A673 (cell line): ENCODE measurements around the gene RPTOR. TPM values are rescaled to one million over a fixed set of nuclear protein-coding genes. Genes with fewer than 3 reads are reported as not detected.

Experiments
- BruUV-seq: library from RNA; stranded (reverse); fragments of 400-500 nt; replicated peaks from 2 replicates; lab custom pipeline; 2021; lab: Mats Ljungman, UMichigan
- CTCF ChIA-PET: fragments of 300-600 bp; sonication (Branson Sonifier 250); formaldehyde crosslinking; loops from one replicate; lab custom pipeline; 2022; ENCODE audit warnings: antibody characterized with exemption; lab: Charles Lee
- POLR2A ChIA-PET: fragments of 300-600 bp; sonication (Branson Sonifier 250); formaldehyde crosslinking; loops from one replicate; lab custom pipeline; 2022; ENCODE audit warnings: antibody characterized with exemption; ENCODE audit not compliant: low non-redundant PET; lab: Charles Lee
- DNase-seq: peaks from one replicate; pipeline ENCODE4 v3.0.0-alpha.2; 2015; ENCODE audit warnings: low spot score
- H3K27ac ChIP-seq: fragments of 200-600 bp; sonication (generic); 2 replicates; pipeline ENCODE4 v1.5.1; 2016; ENCODE audit warnings: mixed run types, low read depth, mild to moderate bottlenecking, mixed read lengths, antibody characterized with exemption, low read length; ENCODE audit not compliant: poor library complexity, severe bottlenecking
- H3K27me3 ChIP-seq: fragments of 200-600 bp; sonication (generic); replicated peaks from 2 replicates; pipeline ENCODE4 v1.6.1; 2017; ENCODE audit warnings: mixed run types, low read depth, mild to moderate bottlenecking, mixed read lengths, antibody characterized with exemption, low read length; ENCODE audit not compliant: insufficient read depth, poor library complexity
- H3K36me3 ChIP-seq: fragments of 200-600 bp; sonication (generic); 2 replicates; pipeline ENCODE4 v1.6.1; 2016; ENCODE audit warnings: mixed run types, mild to moderate bottlenecking, mixed read lengths, antibody characterized with exemption, low read length; ENCODE audit not compliant: insufficient read depth, poor library complexity, severe bottlenecking
- H3K4me1 ChIP-seq: fragments of 200-600 bp; sonication (generic); 2 replicates; pipeline ENCODE4 v1.6.1; 2017; ENCODE audit warnings: mixed run types, mild to moderate bottlenecking, mixed read lengths, antibody characterized with exemption, low read length; ENCODE audit not compliant: insufficient read depth, poor library complexity, severe bottlenecking
- H3K4me3 ChIP-seq: fragments of 200-600 bp; sonication (generic); 2 replicates; pipeline ENCODE4 v1.5.1; 2016; ENCODE audit warnings: low read depth, mixed run types, mild to moderate bottlenecking, mixed read lengths, low read length; ENCODE audit not compliant: poor library complexity, severe bottlenecking
- H3K9me3 ChIP-seq: fragments of 200-600 bp; sonication (generic); 2 replicates; pipeline ENCODE4 v1.6.1; 2016; ENCODE audit warnings: mixed run types, low read depth, mild to moderate bottlenecking, mixed read lengths, antibody characterized with exemption, low read length; ENCODE audit not compliant: poor library complexity, severe bottlenecking
- EZH2 ChIP-seq: fragments of 200-600 bp; sonication (generic); IDR thresholded peaks from 2 replicates; pipeline ENCODE4 v1.6.1; 2017; ENCODE audit warnings: borderline replicate concordance, low read depth, mild to moderate bottlenecking, mixed read lengths, antibody characterized with exemption, low read length; ENCODE audit not compliant: poor library complexity, severe bottlenecking
- intact Hi-C: fragments of 100-400 bp; cut with micrococcal nuclease; formaldehyde crosslinking; loops from one replicate; pipeline ENCODE4 v1.10.0; 2022; ENCODE audit not compliant: unreplicated experiment
- total RNA-seq: library from RNA; stranded (reverse); gene quantifications from 2 replicates; pipeline ENCODE4 v1.2.3, GENCODE V29; 2021
- TF ChIP-seq, protein P1 (sequence below): fragments of 300-800, 200-600 bp; sonication (generic); conservative IDR thresholded peaks from 2 replicates; pipeline ENCODE4 v1.5.1; 2017; ENCODE audit warnings: low read depth, mild to moderate bottlenecking, antibody characterized with exemption, low read length, moderate library complexity, mixed read lengths

RPTOR gene
- total RNA-seq, 1 experiment from 2014 or later: 55.2 TPM

DNA sequence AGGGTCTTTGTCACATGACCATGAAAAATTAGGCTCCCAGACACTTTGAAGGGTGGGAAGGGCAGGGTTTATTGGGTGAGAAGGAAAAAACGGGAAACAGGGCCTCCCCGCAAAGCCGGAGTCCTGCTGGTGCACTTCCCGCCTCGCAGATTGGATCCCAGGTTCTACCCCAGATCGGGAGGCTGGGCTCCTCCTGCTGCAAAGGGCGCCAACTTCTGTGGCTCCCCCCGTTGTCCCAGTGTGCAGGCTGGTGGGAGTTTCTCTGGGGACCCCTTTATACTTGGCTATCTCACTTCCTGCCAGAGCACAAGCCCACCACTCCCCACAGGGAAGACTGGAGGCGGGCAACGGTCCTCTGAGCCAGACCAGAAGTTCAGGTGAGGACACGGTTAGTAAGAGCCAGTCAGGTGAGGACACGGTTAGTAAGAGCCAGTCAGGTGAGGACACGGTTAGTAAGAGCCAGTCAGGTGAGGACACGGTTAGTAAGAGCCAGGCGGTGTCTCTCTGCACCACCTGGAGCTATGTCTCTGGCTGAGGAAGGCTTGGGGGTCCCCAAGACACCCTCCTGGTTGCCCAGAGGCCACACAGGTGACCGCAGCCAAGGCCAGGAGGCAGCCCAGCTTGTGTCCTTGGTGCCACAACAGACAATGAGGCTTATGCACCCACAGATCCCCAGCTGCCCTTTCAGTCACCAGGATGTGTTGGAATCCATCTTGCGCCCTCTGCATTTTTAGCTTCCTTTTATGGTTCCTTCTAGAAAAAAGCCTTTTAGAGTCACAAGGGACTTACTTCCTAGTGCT lies 398.9 kb downstream of the RPTOR start:
- no TSS peak for BruUV-seq
- intact Hi-C loops: no loop called here
- Histone ChIP-seq H3K9me3 (no peaks in the 10 kb centered on the region), H3K27me3 (no peaks in the 10 kb centered on the region), H3K36me3 (no peaks in the 10 kb centered on the region), H3K27ac (no peak overlapping the region), H3K4me3 (no peak overlapping the region), H3K4me1 (peaks cover 33% of the 10 kb centered on the region)
- ChIA-PET POLR2A (no interaction called here), CTCF (interaction anchor here (1.6 kb wide), 1 partner anchor 516 kb away, joined by 4 read pairs; no protein-coding TSS in a partner anchor)
- DNase-seq: no peak
- TF ChIP-seq EZH2: no peak
- TF ChIP-seq, protein P1, sequence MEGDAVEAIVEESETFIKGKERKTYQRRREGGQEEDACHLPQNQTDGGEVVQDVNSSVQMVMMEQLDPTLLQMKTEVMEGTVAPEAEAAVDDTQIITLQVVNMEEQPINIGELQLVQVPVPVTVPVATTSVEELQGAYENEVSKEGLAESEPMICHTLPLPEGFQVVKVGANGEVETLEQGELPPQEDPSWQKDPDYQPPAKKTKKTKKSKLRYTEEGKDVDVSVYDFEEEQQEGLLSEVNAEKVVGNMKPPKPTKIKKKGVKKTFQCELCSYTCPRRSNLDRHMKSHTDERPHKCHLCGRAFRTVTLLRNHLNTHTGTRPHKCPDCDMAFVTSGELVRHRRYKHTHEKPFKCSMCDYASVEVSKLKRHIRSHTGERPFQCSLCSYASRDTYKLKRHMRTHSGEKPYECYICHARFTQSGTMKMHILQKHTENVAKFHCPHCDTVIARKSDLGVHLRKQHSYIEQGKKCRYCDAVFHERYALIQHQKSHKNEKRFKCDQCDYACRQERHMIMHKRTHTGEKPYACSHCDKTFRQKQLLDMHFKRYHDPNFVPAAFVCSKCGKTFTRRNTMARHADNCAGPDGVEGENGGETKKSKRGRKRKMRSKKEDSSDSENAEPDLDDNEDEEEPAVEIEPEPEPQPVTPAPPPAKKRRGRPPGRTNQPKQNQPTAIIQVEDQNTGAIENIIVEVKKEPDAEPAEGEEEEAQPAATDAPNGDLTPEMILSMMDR: no peak

DNA sequence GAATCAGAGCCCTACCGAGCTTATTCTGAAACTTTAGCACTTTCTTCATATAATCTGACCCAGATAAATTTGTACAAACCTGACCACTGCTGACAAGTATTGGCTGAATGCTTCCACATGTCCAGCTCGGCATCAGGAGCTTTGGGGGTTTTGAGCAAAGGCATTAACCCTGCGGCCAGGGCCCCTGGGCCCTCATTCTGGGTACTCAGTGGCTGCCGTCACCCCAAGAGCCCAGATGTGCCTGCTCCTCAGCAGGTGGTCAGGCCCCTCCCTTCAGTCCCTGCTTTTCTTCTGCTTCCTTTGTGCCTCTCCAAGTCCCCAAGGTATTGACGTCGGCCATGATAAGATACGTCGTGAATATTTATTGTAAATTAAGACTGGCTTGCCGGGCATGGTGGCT lies 399.7 kb downstream of the RPTOR start:
- Histone ChIP-seq H3K36me3 (no peaks in the 10 kb centered on the region), H3K4me3 (no peak overlapping the region), H3K27ac (no peak overlapping the region), H3K9me3 (no peaks in the 10 kb centered on the region), H3K27me3 (no peaks in the 10 kb centered on the region), H3K4me1 (peaks cover 33% of the 10 kb centered on the region)
- TF ChIP-seq, protein P1: no peak
- no peak for TF ChIP-seq EZH2
- intact Hi-C loops: no loop called here
- peak; percentile 37 for DNase-seq
- POLR2A ChIA-PET: no interaction called here
- CTCF ChIA-PET: no interaction called here
- BruUV-seq: no TSS peak

DNA sequence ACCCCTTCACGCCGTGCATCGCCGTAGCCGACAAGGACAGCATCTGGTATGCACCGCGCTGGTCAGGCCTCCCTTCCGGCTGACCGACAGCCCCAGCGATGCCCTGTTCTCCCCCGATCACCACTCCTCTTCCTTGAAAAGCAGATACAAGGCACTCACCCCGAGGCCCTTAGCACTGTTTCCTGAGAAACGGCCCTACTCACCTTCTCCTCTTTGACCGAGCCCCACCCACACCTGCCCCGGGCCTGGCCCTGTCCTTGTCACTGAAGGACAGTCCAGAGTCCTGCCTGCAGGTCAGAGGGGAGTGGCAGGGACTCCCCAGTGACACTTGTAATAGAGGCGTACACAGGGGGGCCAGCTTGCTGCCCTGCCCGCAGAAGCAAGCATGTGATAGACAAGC lies 401.1 kb downstream of the RPTOR start:
- DNase-seq: no peak
- CTCF ChIA-PET: no interaction called here
- H3K4me3 ChIP-seq: no peak overlapping the region

More for the DNA sequence above, 401.1 kb downstream of the RPTOR start:
- POLR2A ChIA-PET: no interaction called here
- no peaks in the 10 kb centered on the region for H3K27me3 ChIP-seq
- H3K4me1 ChIP-seq: peaks cover 33% of the 10 kb centered on the region
- no peaks in the 10 kb centered on the region for H3K36me3 ChIP-seq
- H3K9me3 ChIP-seq: no peaks in the 10 kb centered on the region
- no peak overlapping the region for H3K27ac ChIP-seq
- no peak for TF ChIP-seq EZH2
- TF ChIP-seq, protein P1: no peak
- intact Hi-C loops: no loop called here
- BruUV-seq: no TSS peak
